Activated T-helper 9 cell treated with anti-CD3 and anti-CD28 coated beads, Interleukin-2, amount 50 U/mL, for 16 hours (primary cell): Measurements from ENCODE around the gene SOX6.

ENCODE experiments used
- DNase-seq: peaks from one replicate; pipeline ENCODE4 v3.0.0-alpha.2; 2020; ENCODE audit warnings: low read depth

The SOX6 gene

DNA sequence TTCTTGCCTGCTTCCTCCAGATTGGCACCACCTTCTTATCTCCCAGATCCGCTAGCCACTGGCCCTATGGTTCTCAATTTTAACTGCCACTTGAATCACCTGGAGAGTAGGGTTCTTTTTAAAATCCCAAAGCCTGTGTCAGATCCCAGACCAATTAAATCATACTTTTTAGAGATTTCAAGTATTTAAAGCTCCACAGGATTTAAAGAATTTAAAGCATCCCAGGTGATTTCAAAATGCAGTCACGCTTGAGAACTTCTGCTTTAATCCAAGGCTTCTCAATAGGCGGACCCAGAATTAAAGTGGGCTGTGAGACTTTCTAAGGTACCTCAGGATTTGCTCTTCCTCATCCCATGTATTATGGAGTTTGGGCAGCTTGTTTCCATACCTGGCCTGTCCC is 400.0 kb downstream of the SOX6 start:
- no peak for DNase-seq

- DNase-seq = no peak
Observed at GRCh38 chr11:15955595-15955994, 400.8 kb downstream of the SOX6 start.

DNA sequence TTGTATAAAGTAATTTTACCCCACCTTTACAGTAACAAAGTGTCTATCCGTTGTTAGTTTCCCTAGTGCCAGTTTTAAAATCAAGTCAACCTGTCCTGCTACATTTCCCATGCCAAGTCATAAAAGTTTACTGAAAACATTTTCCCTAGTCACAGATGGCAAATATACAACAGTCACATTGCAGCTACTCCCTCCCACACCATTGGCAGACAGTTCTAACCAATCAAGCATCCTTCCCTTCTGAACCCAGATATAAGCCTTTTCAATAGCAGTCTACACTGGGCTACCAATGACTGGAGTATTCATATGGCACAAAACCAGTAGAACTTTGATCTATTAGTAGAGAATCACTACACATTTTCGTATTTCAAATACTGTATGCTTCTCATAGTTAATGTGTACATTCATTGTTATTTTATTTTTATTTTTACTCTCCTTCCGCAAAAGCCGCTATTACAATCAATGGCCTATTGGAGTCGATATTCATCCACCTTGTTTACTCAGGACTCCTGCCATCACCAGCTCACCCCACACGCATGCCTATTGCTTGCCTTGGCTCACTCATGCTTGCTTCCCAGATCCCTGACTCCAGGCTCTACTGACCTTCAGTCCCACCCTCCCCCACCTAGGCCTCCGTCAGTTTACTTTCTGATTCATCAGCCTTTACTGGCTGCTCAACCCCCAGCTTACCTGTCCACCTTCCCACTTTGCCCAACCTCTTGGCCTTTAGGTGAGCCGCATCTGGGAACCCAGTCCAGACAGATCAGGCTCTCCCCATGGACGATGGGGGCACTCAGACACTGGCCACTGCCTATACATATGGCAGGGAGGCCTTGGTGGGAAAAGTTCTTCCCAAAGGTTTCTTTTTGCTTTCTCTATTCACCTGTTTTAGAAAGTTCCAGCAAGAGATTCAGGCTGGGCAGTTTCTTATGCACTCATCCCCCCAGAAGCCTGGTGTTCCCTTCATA is 408.4 kb downstream of the SOX6 start:
- DNase-seq = no peak

DNA sequence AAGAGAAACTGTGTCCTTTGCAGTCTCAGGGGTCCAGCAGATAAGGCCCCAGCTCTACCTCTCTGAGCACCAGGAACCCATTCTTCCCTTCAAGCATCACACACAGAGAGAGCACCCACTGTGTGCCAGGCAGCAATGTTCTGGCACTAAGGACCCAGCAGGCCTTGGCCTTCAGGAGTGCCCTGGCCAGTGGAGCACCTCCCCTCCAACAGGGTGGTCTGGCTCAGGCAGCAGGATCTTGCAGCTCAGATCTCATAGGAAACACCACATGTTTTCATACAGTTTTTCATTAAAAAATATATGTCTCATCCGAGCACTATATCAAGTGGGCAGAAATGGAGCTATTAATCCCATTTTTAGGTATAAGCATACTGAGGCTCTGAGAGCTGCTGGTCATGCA is 410.6 kb downstream of the SOX6 start:
- no peak for DNase-seq

DNA sequence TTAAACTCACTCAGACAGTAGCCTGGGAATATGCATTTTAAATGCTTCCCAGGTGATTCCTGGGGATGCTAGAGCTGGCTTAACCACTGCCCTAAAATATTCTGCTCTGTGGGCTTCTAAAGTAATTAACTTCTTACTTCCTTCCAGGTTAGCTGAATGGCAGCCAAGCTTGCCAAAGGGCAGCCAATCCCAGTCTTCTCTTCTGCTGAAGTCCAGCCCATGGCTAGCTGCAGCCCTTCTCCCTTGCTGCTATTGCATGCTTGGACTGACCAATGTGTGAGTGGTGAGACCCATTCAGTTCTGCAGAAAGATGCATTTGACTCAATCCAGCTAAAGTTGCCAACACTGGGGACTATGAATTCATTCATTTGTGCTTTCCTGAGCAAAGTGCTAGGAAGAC is 411.9 kb downstream of the SOX6 start:
- DNase-seq = no peak

DNA sequence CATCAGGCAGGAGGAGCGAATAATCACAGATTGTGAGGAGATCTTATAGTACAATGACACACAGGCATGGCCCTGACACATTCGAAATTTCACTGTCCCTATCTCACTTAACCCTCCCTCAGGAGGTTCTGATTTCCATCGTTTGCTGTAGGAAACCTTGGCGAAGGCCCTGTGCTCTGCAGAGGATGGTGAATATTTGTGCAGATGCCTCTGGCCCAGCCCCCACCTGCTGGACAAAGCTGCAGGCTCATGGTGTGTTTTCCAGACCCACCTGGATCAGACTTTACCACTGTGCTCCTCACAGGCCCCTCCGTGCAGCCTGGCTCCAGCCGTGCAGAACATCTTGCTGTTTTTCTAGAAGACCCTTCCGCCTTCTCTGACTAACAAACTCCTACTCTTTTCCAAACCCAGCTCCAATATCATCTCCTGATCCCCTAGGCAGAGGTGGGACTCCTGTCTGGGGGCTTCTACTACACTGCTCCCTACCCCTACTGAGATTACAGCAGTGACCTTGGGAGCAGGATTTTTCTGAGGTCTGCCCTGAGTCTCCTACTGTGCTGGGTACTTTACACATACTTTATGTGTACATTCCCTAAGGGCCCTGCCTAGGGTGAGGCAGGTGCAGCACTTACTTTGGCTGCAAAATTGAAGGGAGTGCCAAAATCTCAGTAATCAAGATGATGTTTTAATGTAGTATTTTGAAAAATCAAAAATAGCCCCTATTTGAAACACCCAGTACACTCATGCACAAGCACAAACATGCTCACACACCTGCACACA is 412.7 kb downstream of the SOX6 start:
- no peak for DNase-seq

DNA sequence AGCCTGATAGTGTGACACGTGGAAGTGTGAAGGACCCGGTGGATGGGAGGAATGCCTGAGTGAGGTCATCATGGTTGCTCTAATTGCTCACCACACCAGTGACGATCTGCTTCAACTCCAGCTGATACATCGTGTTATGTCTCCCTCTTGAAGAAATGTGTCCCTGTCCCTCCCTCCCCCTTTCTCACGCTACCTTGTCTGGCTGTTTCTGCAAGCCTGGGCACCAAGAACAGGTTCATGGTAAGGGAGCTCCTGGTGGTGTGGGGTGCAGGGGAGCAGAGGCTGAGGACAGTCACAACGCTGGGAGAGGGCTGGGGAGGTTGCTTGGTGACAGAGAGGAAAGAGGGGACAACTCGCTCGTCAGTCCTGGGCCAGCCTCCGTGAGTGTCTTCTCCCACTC is 413.4 kb downstream of the SOX6 start:
- no peak for DNase-seq

- DNase-seq = no peak
Observed at GRCh38 chr11:15942126-15942525, 414.2 kb downstream of the SOX6 start.

GRCh38 chr11:15941206-15941770 is 415.1 kb downstream of the SOX6 start:
- DNase-seq = no peak

DNA sequence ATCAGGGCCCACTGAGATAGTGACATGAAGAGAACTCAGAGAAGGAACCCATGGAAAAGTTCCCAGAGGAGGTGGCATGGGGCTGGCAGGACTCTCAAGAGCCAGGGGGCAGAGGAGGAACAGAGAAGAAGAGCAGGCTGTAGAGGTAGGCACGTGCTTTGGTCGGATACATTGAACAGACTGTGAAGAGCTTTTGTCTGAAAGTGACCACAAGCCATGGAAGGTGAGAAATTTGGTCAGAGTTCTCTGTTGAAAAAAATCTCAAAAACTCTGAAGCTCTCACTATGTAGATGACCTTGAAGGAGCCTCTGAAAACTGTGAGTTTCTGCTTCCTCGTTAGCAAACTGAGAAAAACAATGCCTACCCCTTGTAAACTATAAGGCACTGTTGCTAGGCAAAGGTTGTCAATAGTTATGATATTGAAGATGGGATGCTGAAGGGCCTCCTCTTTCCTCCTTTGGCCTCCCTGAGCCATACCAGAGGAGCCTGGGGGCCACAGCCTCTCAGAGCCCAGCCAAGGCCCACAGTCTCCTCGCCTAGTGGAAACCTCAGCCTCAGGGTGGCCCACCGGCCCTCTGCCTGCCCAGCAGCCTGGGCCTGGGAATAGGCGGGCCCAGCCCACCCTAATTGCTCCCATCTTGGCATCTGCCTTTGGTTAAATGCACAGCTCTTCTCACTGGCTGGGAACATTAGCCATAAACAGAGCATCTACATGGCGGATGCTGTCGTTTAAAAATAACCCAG is 415.7 kb downstream of the SOX6 start:
- DNase-seq = no peak

- no peak for DNase-seq
Observed at GRCh38 chr11:15938983-15939382, 417.4 kb downstream of the SOX6 start.

DNA sequence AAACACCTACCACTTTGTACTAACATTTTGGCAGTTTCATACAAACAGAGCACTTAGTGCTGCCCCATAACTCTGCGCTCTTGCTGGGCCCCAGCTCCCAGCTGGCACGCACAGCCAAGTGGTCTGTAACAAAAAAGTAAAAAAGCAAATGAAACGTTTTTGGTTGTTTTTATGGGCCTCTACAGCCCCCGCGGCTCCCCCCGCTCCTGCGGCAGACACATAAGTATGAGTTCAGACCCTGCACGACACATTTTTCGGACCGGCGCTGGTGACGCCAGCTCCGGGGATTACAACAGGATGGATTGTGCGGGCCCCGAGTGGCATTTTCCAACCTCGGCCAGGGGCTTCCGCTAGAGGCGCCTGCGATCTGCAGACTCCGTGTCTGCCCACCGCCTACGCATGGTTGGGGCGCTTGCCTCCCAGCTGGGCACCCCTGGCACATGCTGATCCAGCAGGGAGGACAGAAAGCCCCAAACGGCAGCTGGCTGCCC is 418.2 kb downstream of the SOX6 start:
- DNase-seq = no peak

DNA sequence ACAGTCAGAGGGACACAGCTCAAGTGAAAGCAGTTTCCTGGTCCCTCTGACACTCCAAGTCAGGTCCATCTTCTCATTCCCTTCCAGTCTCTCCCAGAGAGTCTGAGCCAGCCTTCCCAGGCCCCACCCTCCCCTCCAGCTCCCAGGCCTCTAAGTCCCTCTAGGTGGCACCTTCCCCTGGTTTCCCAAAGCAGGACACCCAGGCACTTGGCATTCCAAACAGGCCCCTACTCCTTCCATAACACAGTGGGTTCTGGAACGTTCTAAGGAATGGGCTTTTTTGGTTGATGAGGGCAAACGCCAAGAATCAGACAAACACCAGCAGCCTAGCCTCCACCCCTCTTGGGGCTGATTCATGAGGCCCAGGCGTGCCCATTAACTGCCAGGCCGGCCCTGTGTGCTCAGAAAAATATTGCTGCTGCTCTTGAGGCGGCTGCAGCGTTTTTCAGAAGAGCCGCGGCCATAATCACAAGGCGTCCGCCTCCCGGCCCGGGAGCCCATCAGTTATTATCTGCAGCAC is 418.7 kb downstream of the SOX6 start:
- DNase-seq = no peak

- no peak for DNase-seq
Observed at GRCh38 chr11:15936011-15936410, 420.3 kb downstream of the SOX6 start.

DNA sequence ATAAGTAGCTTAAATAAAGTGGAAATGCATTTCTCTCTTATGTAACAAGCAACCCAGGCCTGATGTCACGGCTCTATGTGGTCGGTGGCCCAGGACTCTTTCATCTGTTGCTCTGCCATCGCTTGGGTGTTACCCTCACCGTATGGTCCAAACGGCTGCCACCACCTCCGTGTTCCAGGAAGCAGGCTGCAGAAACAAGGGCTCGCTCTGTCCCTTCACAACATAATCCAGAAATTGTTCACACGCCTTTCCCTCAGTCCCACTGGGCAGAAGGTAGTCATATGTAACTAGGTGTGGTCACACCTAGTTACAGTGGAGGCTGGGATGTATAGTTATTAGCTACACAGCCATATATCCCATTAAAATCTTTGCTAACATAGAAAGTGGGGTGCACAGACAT is 421.0 kb downstream of the SOX6 start:
- no peak for DNase-seq

- DNase-seq = no peak
Observed at GRCh38 chr11:15933886-15934625, 422.3 kb downstream of the SOX6 start.

- no peak for DNase-seq
Observed at GRCh38 chr11:15932417-15932816, 423.9 kb downstream of the SOX6 start.

DNA sequence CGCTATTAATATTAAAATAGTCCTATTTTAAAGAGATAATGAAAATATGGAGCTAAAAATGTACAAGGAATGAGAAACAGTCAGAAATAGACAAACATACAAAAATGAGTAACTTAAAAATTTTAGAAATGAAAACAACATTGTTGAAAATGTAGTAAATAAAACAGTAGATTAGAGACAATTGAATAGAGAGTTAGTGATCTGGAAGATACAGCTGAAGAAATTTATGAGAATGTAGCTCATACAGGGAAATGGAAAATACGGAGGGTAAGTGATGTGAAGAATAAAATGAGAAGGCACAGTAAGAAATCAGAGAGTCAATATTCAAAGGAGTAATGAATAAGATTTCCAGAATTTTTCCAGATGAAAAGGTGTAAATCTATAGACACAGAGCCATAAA is 424.8 kb downstream of the SOX6 start:
- no peak for DNase-seq

DNA sequence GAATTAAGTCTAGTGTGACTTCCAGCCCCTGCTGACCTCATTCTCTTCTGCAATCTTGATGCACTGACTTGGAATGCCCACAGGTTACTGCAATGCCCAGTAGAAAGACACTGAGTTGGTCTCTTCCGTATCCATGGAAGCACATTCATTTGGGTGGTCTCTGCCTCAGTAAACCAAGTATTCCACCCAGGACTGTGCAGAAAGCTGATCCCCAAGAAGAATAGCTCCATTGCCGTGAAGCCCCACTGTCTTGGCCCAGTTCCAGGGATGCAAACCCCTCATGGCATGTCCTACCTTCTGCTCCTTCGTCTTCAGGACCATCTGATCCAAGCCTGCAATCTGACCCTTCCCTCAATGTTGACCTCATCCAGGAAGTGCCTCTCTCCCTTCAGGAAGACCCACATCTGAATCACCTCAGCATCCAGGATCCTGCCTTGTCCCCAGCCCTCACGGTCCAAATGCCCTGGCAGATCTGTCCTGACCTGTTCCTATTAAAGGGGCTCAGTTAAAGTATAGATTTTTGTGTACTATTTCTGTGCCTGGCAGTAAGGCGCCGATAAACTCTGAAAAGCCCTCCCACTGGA is 425.8 kb downstream of the SOX6 start:
- DNase-seq = no peak

- DNase-seq = no peak
Observed at GRCh38 chr11:15929371-15929901, 426.9 kb downstream of the SOX6 start.
